GM19238 (cell line): ENCODE measurements around the gene ACACB.

Source experiments
- DNase-seq: peaks from one replicate; pipeline ENCODE4 v3.0.0; 2011; ENCODE audit warnings: low spot score; ENCODE audit not compliant: insufficient read length

The ACACB gene

GRCh38 chr12:109252799-109253198, 136.4 kb downstream of the ACACB start:
- no peak for DNase-seq

GRCh38 chr12:109253913-109254544, 137.6 kb downstream of the ACACB start:
- no peak for DNase-seq

DNA sequence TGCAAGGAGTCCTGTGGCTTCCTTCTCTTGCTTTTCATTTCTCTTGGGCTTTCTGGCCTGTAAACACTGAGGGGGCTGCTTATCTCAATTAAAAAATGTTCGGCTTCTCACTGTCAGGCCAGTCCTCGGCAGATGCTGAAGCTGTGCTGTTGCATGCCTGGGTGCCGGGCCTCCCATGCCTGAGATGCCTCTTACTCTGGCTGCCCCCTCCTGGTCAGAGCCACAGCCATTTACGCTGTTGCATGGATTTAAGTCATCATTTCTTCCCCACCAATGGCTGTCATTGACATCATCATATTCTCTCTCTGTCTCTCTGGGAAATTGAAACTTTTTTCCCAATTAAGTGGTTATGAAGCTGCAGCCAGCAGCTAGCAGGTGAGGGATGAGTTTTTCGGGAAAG, 139.0 kb downstream of the ACACB start:
- no peak for DNase-seq

- DNase-seq: no peak
Observed at GRCh38 chr12:109256011-109256410, 139.6 kb downstream of the ACACB start.

DNA sequence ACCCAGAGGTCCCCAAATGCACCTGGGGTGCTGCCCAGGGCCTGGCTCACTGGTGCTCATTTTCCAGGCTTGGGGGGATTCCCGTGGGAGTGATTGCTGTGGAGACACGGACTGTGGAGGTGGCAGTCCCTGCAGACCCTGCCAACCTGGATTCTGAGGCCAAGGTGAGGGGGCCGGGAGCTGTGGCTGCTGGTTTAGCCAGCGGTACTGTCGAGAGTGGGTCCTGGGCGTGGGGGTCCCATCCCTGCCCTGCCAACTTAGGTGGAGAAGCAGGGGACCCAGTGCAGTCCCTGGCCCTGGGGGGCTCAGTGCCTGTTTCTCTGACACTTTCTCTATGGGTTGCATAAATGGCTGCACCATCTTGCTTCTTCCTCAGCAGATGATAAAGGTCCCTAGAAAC, 141.8 kb downstream of the ACACB start:
- DNase-seq: no peak

GRCh38 chr12:109258607-109259544, 142.5 kb downstream of the ACACB start:
- DNase-seq: no peak

GRCh38 chr12:109259545-109259895, 143.1 kb downstream of the ACACB start:
- no peak for DNase-seq

- no peak for DNase-seq
Observed at GRCh38 chr12:109261087-109261486, 144.7 kb downstream of the ACACB start.

DNA sequence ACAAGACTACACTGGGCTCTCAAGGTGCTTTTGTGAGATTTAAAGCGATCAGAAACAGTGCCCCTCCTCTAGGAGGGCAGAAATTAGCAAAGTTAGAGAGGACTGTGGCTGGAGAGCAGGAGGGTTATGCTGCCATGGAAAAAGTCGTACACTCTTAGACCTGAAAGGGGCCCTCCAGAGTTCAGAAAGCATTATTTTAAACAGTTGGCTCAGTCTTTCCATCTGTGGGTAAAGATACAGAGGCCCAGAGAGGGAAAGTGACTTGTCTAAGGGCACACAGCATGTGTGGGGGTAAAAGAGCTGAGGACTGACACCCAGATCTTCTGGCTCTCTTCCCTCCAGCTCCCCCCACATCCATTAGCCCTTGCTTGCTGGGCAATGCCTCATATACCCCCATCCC, 145.6 kb downstream of the ACACB start:
- no peak for DNase-seq

GRCh38 chr12:109263439-109263838, 147.1 kb downstream of the ACACB start:
- DNase-seq: no peak

DNA sequence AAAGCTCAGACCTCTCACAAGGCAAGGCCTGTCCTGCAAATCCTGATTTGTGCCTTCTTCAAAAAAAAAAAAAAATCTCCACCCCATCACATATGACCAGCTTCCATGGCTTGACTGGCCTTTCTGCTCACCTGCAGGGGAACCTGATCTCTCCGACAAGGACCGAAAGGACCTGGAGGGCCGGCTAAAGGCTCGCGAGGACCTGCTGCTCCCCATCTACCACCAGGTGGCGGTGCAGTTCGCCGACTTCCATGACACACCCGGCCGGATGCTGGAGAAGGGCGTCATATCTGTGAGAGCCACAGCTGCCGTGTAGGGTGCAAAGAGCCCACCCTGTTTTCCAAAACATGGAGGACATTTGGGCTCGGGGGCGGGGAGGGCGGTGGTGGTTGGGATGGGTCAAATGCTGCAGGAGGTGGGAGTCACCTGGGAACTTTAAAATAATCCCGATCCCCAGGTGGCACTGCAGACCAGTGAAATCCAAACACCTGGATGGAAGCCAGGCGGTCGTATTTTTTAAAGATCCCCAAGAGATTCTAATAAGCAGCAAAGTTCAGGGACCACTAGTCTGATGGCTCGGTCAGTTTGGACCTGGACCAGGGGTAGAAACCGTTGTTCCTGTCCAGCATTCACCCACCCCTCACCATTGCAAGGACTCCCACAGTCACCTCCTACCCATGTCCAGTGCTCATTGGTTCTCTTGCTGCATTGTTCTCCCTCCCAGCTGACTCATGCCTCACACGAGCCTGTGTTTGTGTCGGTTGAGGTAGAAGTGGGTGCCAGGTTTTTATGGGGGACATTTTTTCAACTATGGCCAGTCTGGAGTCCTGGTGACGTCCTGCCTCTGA, 147.9 kb downstream of the ACACB start:
- DNase-seq: peak; percentile 69

DNA sequence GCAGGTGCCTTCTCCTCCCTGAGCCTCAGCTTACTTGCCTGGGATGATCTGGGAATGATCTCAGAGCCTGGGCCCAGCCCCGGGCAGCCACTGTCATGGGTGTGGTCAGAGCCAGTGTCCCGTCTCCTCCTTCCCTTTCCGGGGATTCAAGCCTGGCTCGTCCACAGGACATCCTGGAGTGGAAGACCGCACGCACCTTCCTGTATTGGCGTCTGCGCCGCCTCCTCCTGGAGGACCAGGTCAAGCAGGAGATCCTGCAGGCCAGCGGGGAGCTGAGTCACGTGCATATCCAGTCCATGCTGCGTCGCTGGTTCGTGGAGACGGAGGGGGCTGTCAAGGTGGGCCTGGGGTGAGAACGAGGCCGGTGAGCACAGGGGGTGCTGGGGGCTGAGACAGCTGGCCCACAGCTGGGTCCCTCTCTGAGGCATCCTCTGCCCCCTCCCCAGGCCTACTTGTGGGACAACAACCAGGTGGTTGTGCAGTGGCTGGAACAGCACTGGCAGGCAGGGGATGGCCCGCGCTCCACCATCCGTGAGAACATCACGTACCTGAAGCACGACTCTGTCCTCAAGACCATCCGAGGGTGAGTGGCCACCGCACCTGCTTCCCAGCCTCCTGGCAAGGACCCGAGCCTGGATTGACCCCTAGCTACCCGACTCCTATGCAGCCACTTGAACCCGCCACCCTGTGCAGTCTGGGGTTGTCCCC, 148.7 kb downstream of the ACACB start:
- DNase-seq: no peak

GRCh38 chr12:109266106-109266879, 149.9 kb downstream of the ACACB start:
- DNase-seq: no peak

DNA sequence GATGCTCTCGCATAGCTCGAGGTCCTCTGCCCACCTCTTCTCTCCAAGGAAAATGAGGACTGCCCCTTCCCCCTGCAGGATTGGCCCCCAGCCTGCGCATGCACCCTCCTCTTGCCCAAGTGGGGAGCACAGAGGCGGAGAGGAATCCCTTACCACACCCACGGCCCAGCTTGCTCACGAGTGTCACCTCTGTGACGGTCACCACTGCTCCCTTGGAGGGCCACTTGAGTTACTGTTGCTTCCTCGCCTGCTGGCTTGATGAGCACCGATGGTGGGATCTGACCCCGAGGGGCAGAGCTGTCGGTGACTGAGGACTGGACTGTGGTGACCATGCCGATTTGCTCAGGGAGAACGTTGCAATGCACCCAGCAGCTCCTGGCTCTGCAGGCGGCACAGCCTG, 151.0 kb downstream of the ACACB start:
- DNase-seq: no peak

- DNase-seq: no peak
Observed at GRCh38 chr12:109268896-109269295, 152.5 kb downstream of the ACACB start.

DNA sequence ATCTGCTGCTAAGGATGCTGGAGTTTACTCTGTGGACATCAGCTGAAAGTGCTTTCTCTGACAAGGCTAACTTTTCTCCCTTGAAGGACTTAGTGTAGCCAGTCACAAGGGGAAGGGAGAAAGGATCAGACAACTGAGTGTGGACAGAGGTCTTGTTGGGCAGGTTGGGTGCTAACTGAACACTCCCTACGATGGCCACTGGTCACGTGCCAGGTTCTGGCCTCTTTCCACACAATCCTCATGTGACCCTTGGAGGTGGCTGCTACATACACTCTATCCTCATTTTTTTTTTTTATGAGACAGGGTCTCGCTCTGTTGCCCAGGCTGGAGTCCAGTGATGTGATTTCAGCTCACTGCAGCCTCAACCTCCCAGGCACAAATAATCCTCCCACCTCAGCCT, 153.0 kb downstream of the ACACB start:
- no peak for DNase-seq

DNA sequence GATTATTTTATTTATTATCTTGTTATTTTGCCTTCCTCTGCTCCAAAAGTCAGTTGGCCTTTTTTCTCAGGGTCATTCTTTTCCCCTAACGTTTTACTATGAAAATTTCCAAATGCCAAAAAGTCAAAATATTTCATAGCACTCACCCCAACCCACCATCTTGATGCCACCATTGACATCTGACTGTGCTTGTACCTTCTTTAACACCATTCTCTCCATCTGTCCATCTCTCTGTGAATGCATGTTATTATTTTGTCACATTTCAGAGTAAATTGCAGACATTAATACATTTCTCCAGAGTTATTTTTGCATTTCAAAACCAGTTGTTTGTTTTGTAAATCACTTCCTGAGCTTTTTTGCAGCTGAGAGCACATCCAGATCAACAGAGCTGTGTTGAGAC, 154.1 kb downstream of the ACACB start:
- DNase-seq: no peak

DNA sequence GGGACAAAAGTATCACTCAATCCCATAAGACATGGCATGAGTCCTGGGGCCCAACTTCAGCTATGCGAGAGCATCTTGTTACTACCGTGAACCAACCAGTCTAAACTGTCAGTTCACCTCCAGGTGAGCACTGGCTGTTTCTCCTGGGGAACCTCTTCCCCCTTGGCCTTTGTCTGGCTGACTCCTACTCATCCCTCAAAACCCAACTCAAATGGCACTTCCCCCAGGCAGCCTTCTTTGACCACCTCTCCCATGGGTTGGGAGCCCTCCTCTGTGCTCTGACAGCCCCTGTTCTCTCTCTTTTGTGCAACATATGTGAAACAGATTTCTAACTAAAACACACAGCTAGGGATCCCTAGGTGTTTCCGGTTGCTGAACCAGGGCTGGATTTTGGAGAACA, 155.0 kb downstream of the ACACB start:
- no peak for DNase-seq

GRCh38 chr12:109273354-109273753, 157.0 kb downstream of the ACACB start:
- DNase-seq: no peak

DNA sequence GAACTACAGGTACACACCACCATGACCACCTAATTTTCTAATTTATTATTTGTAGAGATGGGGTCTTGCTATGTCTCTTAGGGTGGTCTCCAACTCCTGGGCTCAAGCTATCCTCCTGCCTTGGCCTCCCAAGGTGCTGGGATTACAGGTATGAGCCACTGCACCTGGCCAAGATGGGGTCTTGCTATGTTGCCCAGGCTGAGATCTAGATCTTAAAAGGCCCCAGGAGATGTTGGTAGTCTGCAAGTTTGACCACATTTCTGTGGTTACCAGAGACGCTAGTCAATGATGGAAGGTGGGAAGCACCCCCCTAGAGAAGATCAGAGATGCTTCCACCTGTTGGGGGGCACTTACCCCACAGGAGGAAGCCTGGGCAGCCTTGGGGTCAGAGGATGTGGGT, 158.0 kb downstream of the ACACB start:
- no peak for DNase-seq

- DNase-seq: no peak
Observed at GRCh38 chr12:109275173-109275572, 158.8 kb downstream of the ACACB start.
